ENCODE results near the gene FRY. TPM values are rescaled to one million over a fixed set of nuclear protein-coding genes. Genes with fewer than 3 reads are reported as not detected.

Gene FRY
- total RNA-seq, 1 donor from 2014 or later, result 83.6 TPM

GRCh38 chr13:32136716-32137115 is 105.1 kb downstream of the FRY start:
- H3K36me3 Mint-ChIP-seq (ENCODE audit: unreplicated experiment), result no peaks in the 10 kb centered on the region
- H3K27ac Mint-ChIP-seq (ENCODE audit: unreplicated experiment), result peak overlapping the region; percentile 28
- DNase-seq, result no peak
- H3K4me1 Mint-ChIP-seq (ENCODE audit: low read depth, unreplicated experiment), result peaks cover 7% of the 10 kb centered on the region
- peaks cover 1% of the 10 kb centered on the region for H3K27me3 Mint-ChIP-seq (ENCODE audit: unreplicated experiment)
- TF ChIP-seq, protein P1, sequence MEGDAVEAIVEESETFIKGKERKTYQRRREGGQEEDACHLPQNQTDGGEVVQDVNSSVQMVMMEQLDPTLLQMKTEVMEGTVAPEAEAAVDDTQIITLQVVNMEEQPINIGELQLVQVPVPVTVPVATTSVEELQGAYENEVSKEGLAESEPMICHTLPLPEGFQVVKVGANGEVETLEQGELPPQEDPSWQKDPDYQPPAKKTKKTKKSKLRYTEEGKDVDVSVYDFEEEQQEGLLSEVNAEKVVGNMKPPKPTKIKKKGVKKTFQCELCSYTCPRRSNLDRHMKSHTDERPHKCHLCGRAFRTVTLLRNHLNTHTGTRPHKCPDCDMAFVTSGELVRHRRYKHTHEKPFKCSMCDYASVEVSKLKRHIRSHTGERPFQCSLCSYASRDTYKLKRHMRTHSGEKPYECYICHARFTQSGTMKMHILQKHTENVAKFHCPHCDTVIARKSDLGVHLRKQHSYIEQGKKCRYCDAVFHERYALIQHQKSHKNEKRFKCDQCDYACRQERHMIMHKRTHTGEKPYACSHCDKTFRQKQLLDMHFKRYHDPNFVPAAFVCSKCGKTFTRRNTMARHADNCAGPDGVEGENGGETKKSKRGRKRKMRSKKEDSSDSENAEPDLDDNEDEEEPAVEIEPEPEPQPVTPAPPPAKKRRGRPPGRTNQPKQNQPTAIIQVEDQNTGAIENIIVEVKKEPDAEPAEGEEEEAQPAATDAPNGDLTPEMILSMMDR (IDR thresholded peaks at IDR 0.05; ENCODE audit: partially characterized antibody, unreplicated experiment), result no peak
- H3K9me3 Mint-ChIP-seq (ENCODE audit: unreplicated experiment), result peaks cover 2% of the 10 kb centered on the region
- peak overlapping the region; percentile 52 for H3K4me3 Mint-ChIP-seq (ENCODE audit: unreplicated experiment)

DNA sequence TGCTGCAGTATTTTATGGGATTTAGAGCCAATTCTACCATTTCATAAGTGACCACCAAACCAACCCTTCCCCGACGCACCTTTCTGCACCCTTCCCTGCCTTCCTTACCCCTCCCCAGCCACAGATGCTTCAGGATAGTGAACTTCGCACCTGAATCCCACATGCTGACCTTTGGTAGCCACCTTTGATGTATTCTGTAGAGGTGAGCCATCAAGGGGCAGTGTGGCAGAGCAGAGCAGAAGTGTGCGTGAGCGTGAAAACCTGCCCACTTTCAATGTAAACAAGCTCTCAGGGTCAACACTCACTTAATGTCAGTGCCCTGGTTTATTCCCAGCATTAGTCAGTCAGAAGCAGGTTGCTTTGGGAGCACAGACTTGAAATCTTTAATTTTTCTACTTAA is 107.7 kb downstream of the FRY start:
- TF ChIP-seq, protein P1 (IDR thresholded peaks at IDR 0.05; ENCODE audit: partially characterized antibody, unreplicated experiment), result no peak
- H3K36me3 Mint-ChIP-seq (ENCODE audit: unreplicated experiment), result no peaks in the 10 kb centered on the region
- no peak overlapping the region for H3K4me3 Mint-ChIP-seq (ENCODE audit: unreplicated experiment)
- peaks cover 1% of the 10 kb centered on the region for H3K27me3 Mint-ChIP-seq (ENCODE audit: unreplicated experiment)
- peaks cover 7% of the 10 kb centered on the region for H3K4me1 Mint-ChIP-seq (ENCODE audit: low read depth, unreplicated experiment)
- H3K27ac Mint-ChIP-seq (ENCODE audit: unreplicated experiment), result no peak overlapping the region
- peaks cover 2% of the 10 kb centered on the region for H3K9me3 Mint-ChIP-seq (ENCODE audit: unreplicated experiment)
- DNase-seq, result no peak

GRCh38 chr13:32140109-32140508 is 108.5 kb downstream of the FRY start:
- H3K4me3 Mint-ChIP-seq (ENCODE audit: unreplicated experiment), result no peak overlapping the region
- no peak for DNase-seq
- H3K36me3 Mint-ChIP-seq (ENCODE audit: unreplicated experiment), result no peaks in the 10 kb centered on the region
- H3K27me3 Mint-ChIP-seq (ENCODE audit: unreplicated experiment), result peaks cover 1% of the 10 kb centered on the region
- no peak overlapping the region for H3K27ac Mint-ChIP-seq (ENCODE audit: unreplicated experiment)
- peaks cover 7% of the 10 kb centered on the region for H3K4me1 Mint-ChIP-seq (ENCODE audit: low read depth, unreplicated experiment)
- peaks cover 2% of the 10 kb centered on the region for H3K9me3 Mint-ChIP-seq (ENCODE audit: unreplicated experiment)
- TF ChIP-seq, protein P1 (IDR thresholded peaks at IDR 0.05; ENCODE audit: partially characterized antibody, unreplicated experiment), result no peak

- peaks cover 1% of the 10 kb centered on the region for H3K27me3 Mint-ChIP-seq (ENCODE audit: unreplicated experiment)
- H3K27ac Mint-ChIP-seq (ENCODE audit: unreplicated experiment), result no peak overlapping the region
- H3K4me1 Mint-ChIP-seq (ENCODE audit: low read depth, unreplicated experiment), result peaks cover 6% of the 10 kb centered on the region
- H3K4me3 Mint-ChIP-seq (ENCODE audit: unreplicated experiment), result no peak overlapping the region
- no peak for DNase-seq
- peaks cover 2% of the 10 kb centered on the region for H3K9me3 Mint-ChIP-seq (ENCODE audit: unreplicated experiment)
- no peaks in the 10 kb centered on the region for H3K36me3 Mint-ChIP-seq (ENCODE audit: unreplicated experiment)
- TF ChIP-seq, protein P1 (IDR thresholded peaks at IDR 0.05; ENCODE audit: partially characterized antibody, unreplicated experiment), result no peak
Measured at GRCh38 chr13:32141462-32141861, 109.9 kb downstream of the FRY start.

DNA sequence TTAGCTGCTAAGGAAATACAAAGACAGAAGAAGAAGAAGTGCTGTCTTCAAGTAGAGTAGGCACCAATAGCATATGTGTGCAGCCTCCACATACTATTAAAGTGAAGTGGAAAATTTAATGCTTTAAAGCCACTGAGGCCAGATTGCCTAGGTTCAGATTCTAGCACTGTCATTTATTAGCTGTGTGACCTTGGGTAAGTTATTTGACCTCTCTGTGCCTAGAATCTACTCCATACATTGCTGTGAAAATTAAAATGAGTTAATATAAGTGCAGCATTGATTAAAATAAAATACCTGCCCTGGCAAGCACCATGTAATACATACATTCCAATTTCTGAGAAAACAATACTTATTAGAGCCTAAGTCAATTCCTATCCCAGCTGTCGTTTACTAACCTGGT is 110.5 kb downstream of the FRY start:
- Mint-ChIP-seq H3K27ac (ENCODE audit: unreplicated experiment) (no peak overlapping the region), H3K9me3 (ENCODE audit: unreplicated experiment) (no peaks in the 10 kb centered on the region), H3K36me3 (ENCODE audit: unreplicated experiment) (no peaks in the 10 kb centered on the region), H3K4me3 (ENCODE audit: unreplicated experiment) (no peak overlapping the region), H3K4me1 (ENCODE audit: low read depth, unreplicated experiment) (peaks cover 2% of the 10 kb centered on the region), H3K27me3 (ENCODE audit: unreplicated experiment) (peaks cover 1% of the 10 kb centered on the region)
- DNase-seq, result no peak
- TF ChIP-seq, protein P1 (IDR thresholded peaks at IDR 0.05; ENCODE audit: partially characterized antibody, unreplicated experiment), result no peak
